K562 (cell line): ENCODE data around the gene CDCA4. TPM values are rescaled to one million over a fixed set of nuclear protein-coding genes. Genes with fewer than 3 reads are reported as not detected.
A peak's percentile ranks its signal among the peaks of the same experiment; 100 is the strongest.

Experiments
- ATAC-seq: fragments of 200-7000 bp; cut with Tn5 transposase; 3 replicates; pipeline ENCODE4 v1.9.1; 2020; ENCODE audit warnings: moderate library complexity
- BruUV-seq: library from RNA; stranded (reverse); fragments of 400-500 nt; replicated peaks from 2 replicates; lab custom pipeline; 2021; lab: Mats Ljungman, UMichigan
- CTCF ChIA-PET: fragments of 300-600 bp; formaldehyde crosslinking; extraction: SDS; loops from one replicate; lab custom pipeline; 2021; ENCODE audit warnings: low intra/inter-chr PET ratio; lab: Yijun Ruan, JAX
- POLR2A ChIA-PET: fragments of 300-600, 350-650 bp; sonication (Branson Sonifier 250); formaldehyde crosslinking; extraction: SDS; loops from one replicate; lab custom pipeline; 2021; ENCODE audit warnings: antibody characterized with exemption, inconsistent platforms; lab: Yijun Ruan, JAX
- DNase-seq, 4 experiments: peaks; one replicate each; pipeline versions ENCODE4 v3.0.0 to v3.0.0-alpha.2; 2011 to 2018; ENCODE audit warnings: low spot score in 3 of 4, mixed read lengths in 3 of 4; ENCODE audit errors: extremely low read depth in 1 of 4
- FAIRE-seq: peaks from 2 replicates; lab custom pipeline; 2011; peaks lifted over from hg19 to GRCh38; lab: Jason Lieb, UNC
- H2AFZ ChIP-seq: 2 replicates; pipeline ENCODE4 v1.6.0; 2011; ENCODE audit warnings: low read depth, low read length, control low read depth, inconsistent platforms
- H3K27ac ChIP-seq: fragments of 200-600 bp; 3 replicates; pipeline ENCODE4 v1.8.0; 2011; ENCODE audit warnings: low read depth, mild to moderate bottlenecking, control low read depth, inconsistent platforms, low read length, moderate library complexity, mixed read lengths; ENCODE audit errors: extremely low read depth
- H3K27me3 ChIP-seq, 2 experiments: fragments of 300-600 bp in 1 of 2; 2 replicates in 1 of 2; 3 replicates in 1 of 2; pipeline versions ENCODE4 v1.6.0 to v1.8.0; 2011; ENCODE audit warnings: inconsistent platforms in 2 of 2, low read length in 2 of 2, mild to moderate bottlenecking in 1 of 2, mixed read lengths in 1 of 2, moderate library complexity in 1 of 2; ENCODE audit not compliant: control insufficient read depth in 2 of 2, insufficient read depth in 2 of 2
- H3K36me3 ChIP-seq: fragments of 300-600 bp; 3 replicates; pipeline ENCODE4 v1.8.0; 2011; ENCODE audit warnings: mild to moderate bottlenecking, low read length, inconsistent platforms; ENCODE audit not compliant: control insufficient read depth, insufficient read depth
- H3K4me1 ChIP-seq, 2 experiments: fragments of 200-600 bp in 1 of 2; replicated peaks in 1 of 2; 2 replicates in 1 of 2; 3 replicates in 1 of 2; pipeline versions ENCODE4 v1.5.1 to v1.8.0; 2011; ENCODE audit warnings: inconsistent platforms in 2 of 2, low read length in 2 of 2, mild to moderate bottlenecking in 1 of 2, mixed read lengths in 1 of 2, moderate library complexity in 1 of 2; ENCODE audit not compliant: control insufficient read depth in 2 of 2, insufficient read depth in 2 of 2
- H3K4me2 ChIP-seq: 2 replicates; pipeline ENCODE4 v1.6.1; 2011; ENCODE audit warnings: low read length, control low read depth, inconsistent platforms, mixed read lengths; ENCODE audit not compliant: insufficient read depth
- H3K4me3 ChIP-seq: fragments of 200-600 bp; sonication (generic), shearing (Covaris generic); 2 replicates; pipeline ENCODE4 v1.5.1; 2016; ENCODE audit warnings: control low read depth, inconsistent platforms
- H3K79me2 ChIP-seq: fragments of 200-600 bp; 3 replicates; pipeline ENCODE4 v1.8.0; 2011; ENCODE audit warnings: low read length, inconsistent platforms; ENCODE audit not compliant: control insufficient read depth, insufficient read depth
- H3K9ac ChIP-seq, 2 experiments: 2 replicates each; pipeline versions ENCODE4 v1.6.0 to v1.6.1; 2011; ENCODE audit warnings: low read depth in 2 of 2, low read length in 2 of 2, control low read depth in 1 of 2, inconsistent platforms in 1 of 2, mild to moderate bottlenecking in 1 of 2, mixed read lengths in 1 of 2; ENCODE audit not compliant: insufficient read depth in 1 of 2
- H3K9me1 ChIP-seq: one replicate; pipeline ENCODE4 v1.6.0; 2011; ENCODE audit warnings: inconsistent platforms, mild to moderate bottlenecking, low read length, moderate library complexity; ENCODE audit not compliant: control insufficient read depth, insufficient read depth
- H3K9me3 ChIP-seq: replicated peaks from 2 replicates; pipeline ENCODE4 v1.5.1; 2011; ENCODE audit warnings: low read depth, low read length, inconsistent platforms; ENCODE audit not compliant: control insufficient read depth, insufficient read depth
- H4K20me1 ChIP-seq: replicated peaks from 2 replicates; pipeline ENCODE4 v1.6.1; 2011; ENCODE audit warnings: low read length, inconsistent platforms, mixed read lengths; ENCODE audit not compliant: control insufficient read depth, insufficient read depth
- HDAC1 ChIP-seq, 2 experiments: fragments of 450-650 bp; IDR thresholded peaks; 2 replicates each; pipeline ENCODE4 v1.6.1; 2016 to 2017; ENCODE audit warnings: inconsistent platforms in 1 of 2, mild to moderate bottlenecking in 1 of 2, moderate library complexity in 1 of 2
- IFI16 ChIP-seq: fragments of 250-450 bp; sonication (Bioruptor Pico); IDR thresholded peaks from 2 replicates; pipeline ENCODE4 v2.1.2; 2022; ENCODE audit warnings: mild to moderate bottlenecking, inconsistent platforms
- NFE2 ChIP-seq: IDR thresholded peaks from 2 replicates; pipeline ENCODE4 v1.6.1; 2014; ENCODE audit warnings: antibody characterized with exemption, low read depth
- SRSF1 ChIP-seq: fragments of 200-400 bp; formaldehyde crosslinking; IDR thresholded peaks from 2 replicates; pipeline ENCODE4 v1.6.1; 2017; ENCODE audit warnings: mild to moderate bottlenecking, low read depth, low read length, moderate library complexity
- ZNF431 ChIP-seq: sonication (generic); formaldehyde crosslinking; IDR thresholded peaks from 2 replicates; pipeline ENCODE4 v1.8.0; 2022; ENCODE audit warnings: mild to moderate bottlenecking, missing genetic modification reagents
- ZSCAN29 ChIP-seq: fragments of 450-650 bp; IDR thresholded peaks from 2 replicates; pipeline ENCODE4 v1.6.1; 2017
- WGBS: fragments of 100-300 bp; shearing (Covaris generic); methylation state at CpG from one replicate; pipeline ENCODE4 v1.1.6; 2016; ENCODE audit warnings: low coverage, mixed read lengths; ENCODE audit not compliant: insufficient coverage; ENCODE audit errors: missing lambda C conversion rate; 5-methylcytosine and 5-hydroxymethylcytosine counted together
- in situ Hi-C: fragments of 300-500 bp; cut with MboI; formaldehyde crosslinking; loops from 4 replicates; pipeline ENCODE4 v1.15.0; 2018; ENCODE audit warnings: inconsistent platforms, mixed read lengths
- intact Hi-C: fragments of 100-400 bp; cut with micrococcal nuclease; formaldehyde crosslinking; loops from 2 replicates; pipeline ENCODE4 v1.14.2; 2022
- polyA plus RNA-seq, 8 experiments: library from polyadenylated mRNA; depleted of rRNA in 4 of 8; stranded (reverse) in 5 of 8; unstranded in 3 of 8; fragments of >200 nt; fragmentation: Nextera tagmentation in 2 of 8; fragmentation: Illumina TruSeq in 1 of 8; extraction: Ambion mirVana in 2 of 8; extraction: Trizol in 1 of 8; gene quantifications; 2 replicates each; pipeline versions ENCODE4 v1.2.1 to v1.2.3, GENCODE V29; 2011 to 2014; ENCODE audit warnings: inconsistent platforms in 1 of 8, missing spikeins in 1 of 8
- total RNA-seq, 7 experiments: library from RNA; depleted of rRNA in 6 of 7; stranded (reverse); fragments of >200 nt in 6 of 7; fragmentation: Illumina TruSeq in 2 of 7; extraction: Trizol in 2 of 7; gene quantifications; 2 replicates each; pipeline versions ENCODE4 v1.2.1 to v1.2.3, GENCODE V29; 2011 to 2021; ENCODE audit warnings: low replicate concordance in 1 of 7
- TF ChIP-seq, protein P1 (sequence below), 3 experiments: IDR thresholded peaks in 2 of 3; conservative IDR thresholded peaks in 1 of 3; 2 replicates each; pipeline ENCODE4 v1.5.1; 2011 to 2012; ENCODE audit warnings: low read length in 3 of 3, mild to moderate bottlenecking in 3 of 3, control low read depth in 2 of 3, improper control_type of control experiment in 1 of 3, inconsistent platforms in 1 of 3, low read depth in 1 of 3, mixed read lengths in 1 of 3, moderate library complexity in 1 of 3; ENCODE audit not compliant: insufficient read depth in 2 of 3
- TF ChIP-seq, protein P2 (sequence below): fragments of 250-450 bp; sonication (Bioruptor Pico); IDR thresholded peaks from 2 replicates; pipeline ENCODE4 v1.8.0; 2022; ENCODE audit warnings: moderate library complexity, mild to moderate bottlenecking, inconsistent platforms

Gene CDCA4
- total and polyA plus RNA-seq, 9 of the 15 experiments (the other 6 are each of a cell fraction or from before 2014, with no cell fraction given) = 6.6 to 44.2 (median 23.0) TPM

DNA sequence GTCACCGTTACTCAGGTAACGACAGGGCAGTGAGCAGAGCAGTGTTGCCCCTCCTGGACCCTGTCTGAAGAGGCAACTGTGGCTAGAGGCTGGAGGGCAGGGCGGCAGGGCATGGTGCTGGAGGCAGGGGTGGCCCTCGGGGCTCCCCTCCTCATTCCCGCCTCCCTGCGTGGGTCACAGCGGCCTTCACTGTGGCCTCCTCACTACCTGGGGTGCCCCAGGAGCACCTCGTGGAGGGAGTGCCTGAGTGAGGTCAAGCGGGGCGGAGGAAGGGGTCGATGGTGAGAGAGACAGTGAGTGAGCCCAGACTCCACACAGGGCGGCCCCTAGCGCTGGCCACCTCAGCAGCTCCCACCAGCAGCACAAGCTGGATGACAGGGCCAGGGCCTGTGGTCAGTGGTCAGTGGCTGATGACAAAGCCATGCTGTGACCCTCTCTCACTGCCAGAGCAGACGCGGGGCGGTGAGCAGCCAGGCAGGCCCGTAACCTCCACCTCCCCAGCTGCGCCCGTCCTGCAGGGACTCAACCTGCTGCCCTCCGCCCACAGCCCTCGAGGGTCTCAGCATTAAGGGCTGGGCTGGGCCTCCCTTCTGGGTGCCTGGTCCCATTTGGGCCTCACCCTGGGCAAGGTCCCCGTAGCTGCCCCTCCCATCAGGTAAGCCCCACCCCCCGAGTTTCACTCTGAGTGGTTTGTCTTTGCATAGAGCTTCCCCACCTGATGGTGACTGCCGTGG is 26.6 kb upstream of the CDCA4 start:
- H3K4me2 ChIP-seq = no peak overlapping the region
- H3K4me3 ChIP-seq = no peak overlapping the region
- peaks cover 0 to 17% of the 10 kb centered on the region in 2 experiments; a peak in 4 of 5 replicates for H3K27me3 ChIP-seq
- no peak overlapping the region for H3K27ac ChIP-seq
- TF ChIP-seq, protein P1, sequence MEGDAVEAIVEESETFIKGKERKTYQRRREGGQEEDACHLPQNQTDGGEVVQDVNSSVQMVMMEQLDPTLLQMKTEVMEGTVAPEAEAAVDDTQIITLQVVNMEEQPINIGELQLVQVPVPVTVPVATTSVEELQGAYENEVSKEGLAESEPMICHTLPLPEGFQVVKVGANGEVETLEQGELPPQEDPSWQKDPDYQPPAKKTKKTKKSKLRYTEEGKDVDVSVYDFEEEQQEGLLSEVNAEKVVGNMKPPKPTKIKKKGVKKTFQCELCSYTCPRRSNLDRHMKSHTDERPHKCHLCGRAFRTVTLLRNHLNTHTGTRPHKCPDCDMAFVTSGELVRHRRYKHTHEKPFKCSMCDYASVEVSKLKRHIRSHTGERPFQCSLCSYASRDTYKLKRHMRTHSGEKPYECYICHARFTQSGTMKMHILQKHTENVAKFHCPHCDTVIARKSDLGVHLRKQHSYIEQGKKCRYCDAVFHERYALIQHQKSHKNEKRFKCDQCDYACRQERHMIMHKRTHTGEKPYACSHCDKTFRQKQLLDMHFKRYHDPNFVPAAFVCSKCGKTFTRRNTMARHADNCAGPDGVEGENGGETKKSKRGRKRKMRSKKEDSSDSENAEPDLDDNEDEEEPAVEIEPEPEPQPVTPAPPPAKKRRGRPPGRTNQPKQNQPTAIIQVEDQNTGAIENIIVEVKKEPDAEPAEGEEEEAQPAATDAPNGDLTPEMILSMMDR (IDR thresholded peaks at IDR 0.05 in 2 of 3, conservative IDR thresholded peaks at IDR 0.05 in 1 of 3; ENCODE audit: insufficient read depth in 2 of 3, low read depth in 1 of 3, low read length in 3 of 3) = no peak
- TF ChIP-seq HDAC1 (IDR thresholded peaks at IDR 0.05) = no peak
- no peak for TF ChIP-seq SRSF1
- no peak for TF ChIP-seq IFI16 (CRISPR knock-in tag)
- no peak for TF ChIP-seq ZNF431 (CRISPR knock-in tag)
- TF ChIP-seq ZSCAN29 = no peak
- no peak for TF ChIP-seq NFE2
- TF ChIP-seq, protein P2, sequence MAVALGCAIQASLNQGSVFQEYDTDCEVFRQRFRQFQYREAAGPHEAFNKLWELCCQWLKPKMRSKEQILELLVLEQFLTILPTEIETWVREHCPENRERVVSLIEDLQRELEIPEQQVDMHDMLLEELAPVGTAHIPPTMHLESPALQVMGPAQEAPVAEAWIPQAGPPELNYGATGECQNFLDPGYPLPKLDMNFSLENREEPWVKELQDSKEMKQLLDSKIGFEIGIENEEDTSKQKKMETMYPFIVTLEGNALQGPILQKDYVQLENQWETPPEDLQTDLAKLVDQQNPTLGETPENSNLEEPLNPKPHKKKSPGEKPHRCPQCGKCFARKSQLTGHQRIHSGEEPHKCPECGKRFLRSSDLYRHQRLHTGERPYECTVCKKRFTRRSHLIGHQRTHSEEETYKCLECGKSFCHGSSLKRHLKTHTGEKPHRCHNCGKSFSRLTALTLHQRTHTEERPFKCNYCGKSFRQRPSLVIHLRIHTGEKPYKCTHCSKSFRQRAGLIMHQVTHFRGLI = no peak
- TF ChIP-seq, all 486 proteins: peak for 0
- Histone ChIP-seq H3K4me1 (peaks cover 0 to 32% of the 10 kb centered on the region in 2 experiments; a peak in 2 of 5 replicates), H3K9me1 (no peaks in the 10 kb centered on the region), H3K36me3 (no peaks in the 10 kb centered on the region), H4K20me1 (no peaks in the 10 kb centered on the region), H3K79me2 (no peaks in the 10 kb centered on the region), H3K9ac (no peak overlapping the region), H2AFZ (no peak overlapping the region), H3K9me3 (no peaks in the 10 kb centered on the region)
- CTCF ChIA-PET = interaction anchor here (2.6 kb wide), 1 partner anchor 71 kb away, joined by 85 read pairs; the partner anchor contains the start of gene AHNAK2
- no TSS peak for BruUV-seq
- in situ Hi-C loops = loop anchor here (5.0 kb wide), 2 partner anchors 35 to 75 kb away; no protein-coding TSS in a partner anchor
- 36% methylated on average over 20 of the region's 24 CpGs for WGBS
- intact Hi-C loops = loop anchor here (5.0 kb wide), 1 partner anchor 40 kb away; no protein-coding TSS in a partner anchor
- 0 out of 3 replicates have a peak, but pooled peaks have one; percentile 22 for ATAC-seq
- FAIRE-seq = no peak
- POLR2A ChIA-PET = no interaction called here
- DNase-seq = no peak
